ENCODE data around the gene CAMK1D. TPM values are rescaled to one million over a fixed set of nuclear protein-coding genes. Genes with fewer than 3 reads are reported as not detected.
A peak's percentile ranks its signal among the peaks of the same experiment; 100 is the strongest.

Gene CAMK1D
- total and polyA plus RNA-seq, 2 of the 8 experiments (the other 6 are each of a cell fraction or from before 2014, with no cell fraction given), result 3.5 to 10.6 TPM

DNA sequence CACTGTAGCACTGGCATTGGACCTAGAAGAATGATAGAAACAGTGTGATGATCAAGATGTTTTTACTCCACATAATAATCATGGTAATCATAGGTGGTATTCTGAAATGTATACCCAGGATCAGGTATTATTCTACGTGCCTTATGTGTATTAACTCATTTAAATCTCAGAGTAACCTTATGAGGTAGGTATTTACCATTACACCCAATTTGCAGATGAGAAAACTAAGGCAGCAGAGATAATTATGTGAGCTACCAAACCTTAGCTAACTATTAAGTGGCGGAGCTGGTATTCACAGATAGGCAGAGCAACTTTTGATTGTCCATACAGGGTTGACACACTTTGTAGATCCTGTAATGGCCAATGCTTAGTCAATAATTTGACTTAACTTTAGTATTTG is 2.5 kb downstream of the CAMK1D start:
- H4K8ac ChIP-seq (ENCODE audit: extremely low read depth, insufficient read depth, low read length), result no peak overlapping the region
- H3K4ac ChIP-seq (replicated peaks; ENCODE audit: insufficient read length, low read depth, low read length), result no peak overlapping the region
- H3K18ac ChIP-seq (ENCODE audit: extremely low read depth, low read length), result no peak overlapping the region
- peaks cover 8 to 24% (median 14%) of the 10 kb centered on the region in 4 experiments for H3K4me1 ChIP-seq (replicated peaks in 1 of 4; ENCODE audit: control insufficient read depth in 3 of 4, insufficient read depth in 4 of 4, low read length in 3 of 4)
- no peak overlapping the region for H3K9ac ChIP-seq (replicated peaks in 1 of 4; ENCODE audit: extremely low read depth in 1 of 4, low read depth in 3 of 4, low read length in 3 of 4)
- H2BK20ac ChIP-seq (ENCODE audit: low read length), result no peak overlapping the region
- no peak overlapping the region for H2BK120ac ChIP-seq (replicated peaks; ENCODE audit: low read depth, low read length)
- no peak overlapping the region for H3K56ac ChIP-seq (replicated peaks; ENCODE audit: insufficient read length, low read depth, low read length)
- DNase-seq (ENCODE audit: low read depth in 1 of 2, low spot score in 2 of 2) (no peak), FAIRE-seq (no peak)
- H4K20me1 ChIP-seq (replicated peaks in 1 of 2; ENCODE audit: control insufficient read depth in 1 of 2, insufficient read depth in 2 of 2, low read length in 2 of 2), result peaks cover 0 to 3% of the 10 kb centered on the region in 2 experiments
- no peak overlapping the region for H2BK12ac ChIP-seq (ENCODE audit: low read depth, low read length)
- no peak overlapping the region for H3K23ac ChIP-seq (ENCODE audit: insufficient read length)
- H4K91ac ChIP-seq (replicated peaks; ENCODE audit: insufficient read length, low read length), result no peak overlapping the region
- H3K4me2 ChIP-seq (ENCODE audit: insufficient read depth in 1 of 2, low read depth in 2 of 2, low read length in 2 of 2), result peak overlapping the region in 1 of 2 experiments; percentile 97; a peak in 1 of 4 replicates
- no peak overlapping the region for H4K5ac ChIP-seq (ENCODE audit: insufficient read length, low read depth, low read length)
- no peak overlapping the region for H3K14ac ChIP-seq (ENCODE audit: insufficient read length)
- H2BK5ac ChIP-seq (ENCODE audit: low read depth, low read length), result no peak overlapping the region
- no peak overlapping the region for H3K27ac ChIP-seq (ENCODE audit: low read depth, low read length)
- 87% methylated on average over 2 of the region's 2 CpGs; no CpG with 5 or more reads in 1 of the 2 experiments for WGBS, 2 experiments (ENCODE audit: extremely low coverage in 1 of 2, insufficient coverage in 1 of 2, insufficient read length in 1 of 2, insufficient replicate concordance in 2 of 2, low coverage in 1 of 2, low lambda C conversion rate in 2 of 2, missing lambda C conversion rate in 1 of 2)
- no peak overlapping the region for H2AK5ac ChIP-seq (ENCODE audit: low read depth, low read length)
- no peaks in the 10 kb centered on the region for H3K36me3 ChIP-seq (ENCODE audit: control insufficient read depth in 2 of 4, insufficient read depth in 4 of 4, low read length in 3 of 4)
- no peaks in the 10 kb centered on the region for H3K79me1 ChIP-seq (ENCODE audit: low read depth, low read length)
- H3K23me2 ChIP-seq (ENCODE audit: low read depth, low read length), result peaks cover 11% of the 10 kb centered on the region
- no peak overlapping the region for H3K4me3 ChIP-seq (ENCODE audit: extremely low read depth in 1 of 4, insufficient read depth in 2 of 4, low read depth in 3 of 4, low read length in 4 of 4)
- no peaks in the 10 kb centered on the region for H3K9me3 ChIP-seq (ENCODE audit: insufficient read depth in 2 of 2, low read depth in 1 of 2, low read length in 1 of 2)
- ChIA-PET CTCF (ENCODE audit: partially characterized antibody) (interaction anchor here (1.2 to 1.5 kb wide), 2 partner anchors 305 to 357 kb away, joined by 3 to 5 read pairs; no protein-coding TSS in a partner anchor), POLR2A (ENCODE audit: partially characterized antibody) (no interaction called here)
- no peak overlapping the region for H2AFZ ChIP-seq (ENCODE audit: low read length)
- H3K79me2 ChIP-seq (ENCODE audit: control insufficient read depth in 1 of 2, insufficient read depth in 2 of 2, low read length in 2 of 2), result peaks cover 0 to 13% of the 10 kb centered on the region in 2 experiments; a peak in 2 of 4 replicates
- peaks cover 0 to 27% (median 24%) of the 10 kb centered on the region in 4 experiments; a peak in 6 of 7 replicates for H3K27me3 ChIP-seq (replicated peaks in 1 of 4; ENCODE audit: control insufficient read depth in 3 of 4, extremely low read depth in 1 of 4, insufficient read depth in 3 of 4, low read length in 3 of 4)
- H2BK15ac ChIP-seq (ENCODE audit: low read length), result no peak overlapping the region

All from H1 (cell line).